ENCODE results near the gene BEND7.
"Not testable (repeated sequence)": the region's sequence is repeated elsewhere in the genome, so short reads cannot be mapped to it uniquely, and the experiment has no call there.

BEND7 gene

DNA sequence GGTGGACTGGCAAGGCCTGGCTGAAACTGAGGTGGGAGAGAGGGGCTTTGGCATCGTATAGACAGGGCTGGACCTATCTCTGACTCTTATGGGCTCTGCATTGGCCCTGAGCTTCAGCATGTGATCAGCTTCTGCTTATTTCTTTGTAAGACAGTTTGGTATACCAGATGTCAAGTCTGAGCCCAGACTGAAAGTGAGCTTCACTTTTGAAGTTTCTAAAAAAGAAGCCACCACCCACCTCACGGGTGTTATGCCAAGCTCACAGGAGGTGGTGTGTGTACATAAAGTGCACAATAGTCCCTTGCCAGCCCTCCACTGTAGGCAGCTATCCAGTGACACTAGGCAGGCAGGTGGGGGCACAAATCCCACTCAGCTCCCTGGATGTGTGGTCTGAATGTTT, 112.1 kb downstream of the BEND7 start:
- no peak overlapping the region for H3K4me3 ChIP-seq (ENCODE audit: low read depth in 1 of 5, low read length in 5 of 5)
- no peak overlapping the region for H3K27ac ChIP-seq (ENCODE audit: low read depth, low read length)
- peaks cover 0 to 3% (median 0%) of the 10 kb centered on the region in 5 donors for H3K27me3 ChIP-seq (ENCODE audit: control insufficient read depth in 5 of 5, insufficient read depth in 4 of 5, low read length in 5 of 5)
- H3K4me1 ChIP-seq (ENCODE audit: control insufficient read depth in 5 of 5, insufficient read depth in 5 of 5, low read length in 5 of 5) = no peaks in the 10 kb centered on the region
- no peak overlapping the region for H3K9ac ChIP-seq (ENCODE audit: low read length in 5 of 5)
- no peaks in the 10 kb centered on the region for H3K36me3 ChIP-seq (ENCODE audit: control insufficient read depth in 5 of 5, insufficient read depth in 5 of 5, low read length in 5 of 5)
- peaks cover 5 to 8% (median 6%) of the 10 kb centered on the region in 5 donors for H3K9me3 ChIP-seq (ENCODE audit: control insufficient read depth in 5 of 5, low read length in 5 of 5)

DNA sequence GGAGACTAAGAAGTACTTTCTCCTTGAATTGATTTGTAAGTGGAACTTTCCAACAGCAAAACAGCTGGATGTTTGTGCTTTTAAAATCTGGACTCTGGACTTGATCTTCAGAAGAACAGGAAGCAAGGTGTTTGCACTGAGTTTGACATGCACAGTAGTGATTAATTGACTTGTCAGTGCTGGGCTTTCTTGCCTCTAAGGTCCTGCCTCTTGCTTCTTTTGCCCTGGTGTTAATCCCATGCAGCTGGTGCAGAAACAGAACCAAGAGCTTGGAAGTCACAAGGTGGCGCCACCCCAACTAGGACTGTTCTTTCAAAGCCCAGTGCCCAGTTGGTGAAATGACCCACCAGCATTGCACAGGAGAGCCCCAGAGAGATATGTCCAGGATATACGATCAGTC, 114.0 kb downstream of the BEND7 start:
- H3K36me3 ChIP-seq (ENCODE audit: control insufficient read depth in 5 of 5, insufficient read depth in 5 of 5, low read length in 5 of 5) = no peaks in the 10 kb centered on the region
- H3K4me3 ChIP-seq (ENCODE audit: low read depth in 1 of 5, low read length in 5 of 5) = no peak overlapping the region
- no peak overlapping the region for H3K9ac ChIP-seq (ENCODE audit: low read length in 5 of 5)
- H3K4me1 ChIP-seq (ENCODE audit: control insufficient read depth in 5 of 5, insufficient read depth in 5 of 5, low read length in 5 of 5) = no peaks in the 10 kb centered on the region
- H3K27me3 ChIP-seq (ENCODE audit: control insufficient read depth in 5 of 5, insufficient read depth in 4 of 5, low read length in 5 of 5) = peaks cover 0 to 7% (median 2%) of the 10 kb centered on the region in 5 donors
- peaks cover 5 to 8% (median 6%) of the 10 kb centered on the region in 5 donors for H3K9me3 ChIP-seq (ENCODE audit: control insufficient read depth in 5 of 5, low read length in 5 of 5)
- no peak overlapping the region for H3K27ac ChIP-seq (ENCODE audit: low read depth, low read length)

DNA sequence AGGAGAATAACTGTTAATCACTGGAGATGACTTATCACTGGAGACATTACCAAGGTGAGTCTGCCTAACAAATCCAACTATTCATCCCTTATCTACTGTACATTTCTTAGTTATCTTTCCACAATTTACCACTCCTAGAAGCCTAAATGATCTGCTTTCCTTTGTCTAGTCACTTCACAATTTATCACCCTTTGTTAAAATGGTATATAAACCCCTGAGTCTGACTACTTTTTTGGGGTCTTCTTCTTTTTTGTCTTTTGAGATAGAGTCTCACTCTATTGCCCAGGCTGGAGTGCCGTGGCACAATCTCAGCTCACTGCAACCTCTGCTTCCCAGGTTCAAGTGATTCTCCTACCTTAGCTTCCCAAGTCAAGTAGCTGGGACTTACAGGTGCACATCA, 114.7 kb downstream of the BEND7 start:
- Histone ChIP-seq H3K9ac (ENCODE audit: low read length in 5 of 5) (no peak overlapping the region), H3K27me3 (ENCODE audit: control insufficient read depth in 5 of 5, insufficient read depth in 4 of 5, low read length in 5 of 5) (peaks cover 0 to 7% (median 2%) of the 10 kb centered on the region in 5 donors), H3K9me3 (ENCODE audit: control insufficient read depth in 5 of 5, low read length in 5 of 5) (peaks cover 5 to 8% (median 6%) of the 10 kb centered on the region in 5 donors), H3K36me3 (ENCODE audit: control insufficient read depth in 5 of 5, insufficient read depth in 5 of 5, low read length in 5 of 5) (no peaks in the 10 kb centered on the region), H3K4me3 (ENCODE audit: low read depth in 1 of 5, low read length in 5 of 5) (no peak overlapping the region), H3K27ac (ENCODE audit: low read depth, low read length) (no peak overlapping the region), H3K4me1 (ENCODE audit: control insufficient read depth in 5 of 5, insufficient read depth in 5 of 5, low read length in 5 of 5) (no peaks in the 10 kb centered on the region)

GRCh38 chr10:13412894-13413293, 115.9 kb downstream of the BEND7 start:
- Histone ChIP-seq H3K9ac (ENCODE audit: low read length in 5 of 5) (no peak overlapping the region), H3K9me3 (ENCODE audit: control insufficient read depth in 5 of 5, low read length in 5 of 5) (peaks cover 5 to 8% (median 6%) of the 10 kb centered on the region in 5 donors), H3K4me1 (ENCODE audit: control insufficient read depth in 5 of 5, insufficient read depth in 5 of 5, low read length in 5 of 5) (no peaks in the 10 kb centered on the region), H3K27ac (ENCODE audit: low read depth, low read length) (no peak overlapping the region), H3K27me3 (ENCODE audit: control insufficient read depth in 5 of 5, insufficient read depth in 4 of 5, low read length in 5 of 5) (peaks cover 0 to 7% (median 2%) of the 10 kb centered on the region in 5 donors), H3K4me3 (ENCODE audit: low read depth in 1 of 5, low read length in 5 of 5) (no peak overlapping the region), H3K36me3 (ENCODE audit: control insufficient read depth in 5 of 5, insufficient read depth in 5 of 5, low read length in 5 of 5) (no peaks in the 10 kb centered on the region)

DNA sequence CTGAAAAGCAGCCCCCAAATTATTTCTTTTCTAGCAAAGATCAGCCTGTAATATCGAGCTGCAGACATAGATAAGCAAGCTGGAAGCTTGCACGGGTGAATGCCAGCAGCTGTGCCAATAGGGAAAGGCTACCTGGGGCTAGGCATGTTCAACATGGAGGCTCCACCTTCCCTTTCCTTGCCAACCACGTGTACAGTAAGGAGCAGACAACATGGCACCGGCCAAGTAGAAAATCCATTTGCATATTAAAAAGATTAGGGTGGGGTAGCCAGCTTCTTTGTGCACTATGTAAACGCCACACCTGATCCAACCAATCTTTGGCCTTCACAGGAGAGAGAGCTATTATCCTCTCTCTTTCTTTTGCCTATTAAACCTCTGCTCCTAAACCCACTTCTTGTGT, 124.0 kb downstream of the BEND7 start:
- H3K9ac ChIP-seq (ENCODE audit: low read length in 5 of 5) = no peak overlapping the region
- H3K4me3 ChIP-seq (ENCODE audit: low read depth in 1 of 5, low read length in 5 of 5) = no peak overlapping the region
- H3K4me1 ChIP-seq (ENCODE audit: control insufficient read depth in 5 of 5, insufficient read depth in 5 of 5, low read length in 5 of 5) = no peaks in the 10 kb centered on the region
- H3K27ac ChIP-seq (ENCODE audit: low read depth, low read length) = no peak overlapping the region
- H3K36me3 ChIP-seq (ENCODE audit: control insufficient read depth in 5 of 5, insufficient read depth in 5 of 5, low read length in 5 of 5) = no peaks in the 10 kb centered on the region
- peaks cover 0 to 4% (median 0%) of the 10 kb centered on the region in 5 donors for H3K9me3 ChIP-seq (ENCODE audit: control insufficient read depth in 5 of 5, low read length in 5 of 5)
- peaks cover 0 to 4% (median 0%) of the 10 kb centered on the region in 5 donors for H3K27me3 ChIP-seq (ENCODE audit: control insufficient read depth in 5 of 5, insufficient read depth in 4 of 5, low read length in 5 of 5)

GRCh38 chr10:13404305-13404759, 124.5 kb downstream of the BEND7 start:
- Histone ChIP-seq H3K9ac (ENCODE audit: low read length in 5 of 5) (no peak overlapping the region), H3K27ac (ENCODE audit: low read depth, low read length) (no peak overlapping the region)

DNA sequence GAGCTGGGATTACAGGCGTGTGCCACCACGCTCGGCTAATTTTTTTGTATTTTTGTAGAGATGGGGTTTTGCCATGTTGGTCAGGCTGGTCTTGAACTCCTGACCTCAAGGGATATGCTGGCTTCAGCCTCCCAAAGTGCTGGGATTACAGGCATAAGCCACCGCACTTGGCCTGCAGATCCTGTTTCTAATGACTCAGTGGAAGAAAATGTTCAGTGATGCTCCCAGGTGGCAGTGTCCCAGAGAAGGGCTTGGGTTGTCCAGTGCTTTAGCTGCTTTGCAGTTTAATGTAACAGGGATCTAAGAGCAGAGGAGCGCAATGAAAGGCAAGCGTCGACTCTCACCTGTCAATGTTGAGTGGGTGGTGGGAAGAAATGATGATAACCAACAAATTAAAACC, 125.4 kb downstream of the BEND7 start:
- not testable (repeated sequence) for H3K27me3 ChIP-seq (ENCODE audit: control insufficient read depth in 5 of 5, insufficient read depth in 4 of 5, low read length in 5 of 5); H3K27ac ChIP-seq (ENCODE audit: low read depth, low read length); H3K4me3 ChIP-seq (ENCODE audit: low read depth in 1 of 5, low read length in 5 of 5); H3K4me1 ChIP-seq (ENCODE audit: control insufficient read depth in 5 of 5, insufficient read depth in 5 of 5, low read length in 5 of 5); H3K9ac ChIP-seq (ENCODE audit: low read length in 5 of 5); H3K9me3 ChIP-seq (ENCODE audit: control insufficient read depth in 5 of 5, low read length in 5 of 5); H3K36me3 ChIP-seq (ENCODE audit: control insufficient read depth in 5 of 5, insufficient read depth in 5 of 5, low read length in 5 of 5)

More at GRCh38 chr10:13404305-13404759, 124.5 kb downstream of the BEND7 start:
- H3K27me3 ChIP-seq (ENCODE audit: control insufficient read depth in 5 of 5, insufficient read depth in 4 of 5, low read length in 5 of 5) = peaks cover 0 to 4% (median 0%) of the 10 kb centered on the region in 5 donors
- no peaks in the 10 kb centered on the region for H3K36me3 ChIP-seq (ENCODE audit: control insufficient read depth in 5 of 5, insufficient read depth in 5 of 5, low read length in 5 of 5)
- H3K4me3 ChIP-seq (ENCODE audit: low read depth in 1 of 5, low read length in 5 of 5) = no peak overlapping the region
- H3K9me3 ChIP-seq (ENCODE audit: control insufficient read depth in 5 of 5, low read length in 5 of 5) = peaks cover 0 to 4% (median 0%) of the 10 kb centered on the region in 5 donors
- H3K4me1 ChIP-seq (ENCODE audit: control insufficient read depth in 5 of 5, insufficient read depth in 5 of 5, low read length in 5 of 5) = no peaks in the 10 kb centered on the region

DNA sequence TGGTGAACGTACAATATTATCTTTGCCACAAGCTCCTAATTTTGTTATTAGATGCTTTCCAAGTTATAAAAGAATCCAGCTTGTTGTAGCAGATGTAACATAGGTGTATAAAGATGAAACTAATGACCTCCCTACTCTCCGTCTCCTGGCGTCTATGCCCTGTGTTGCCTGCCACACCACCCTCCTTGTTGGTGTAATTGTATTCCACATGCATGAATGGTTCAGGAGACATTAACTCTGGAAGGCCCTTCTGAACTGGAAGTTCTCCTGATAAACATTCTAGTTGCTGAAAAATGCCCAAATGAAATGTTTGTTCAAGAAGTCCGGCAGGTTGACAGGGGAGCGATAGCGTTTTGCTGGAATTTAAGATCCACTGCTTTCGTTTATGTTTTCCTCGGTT, 126.8 kb downstream of the BEND7 start:
- no peak overlapping the region for H3K4me3 ChIP-seq (ENCODE audit: low read depth in 1 of 5, low read length in 5 of 5)
- H3K4me1 ChIP-seq (ENCODE audit: control insufficient read depth in 5 of 5, insufficient read depth in 5 of 5, low read length in 5 of 5) = no peaks in the 10 kb centered on the region
- peaks cover 0 to 4% (median 0%) of the 10 kb centered on the region in 5 donors for H3K9me3 ChIP-seq (ENCODE audit: control insufficient read depth in 5 of 5, low read length in 5 of 5)
- H3K27me3 ChIP-seq (ENCODE audit: control insufficient read depth in 5 of 5, insufficient read depth in 4 of 5, low read length in 5 of 5) = peaks cover 0 to 4% (median 0%) of the 10 kb centered on the region in 5 donors
- H3K36me3 ChIP-seq (ENCODE audit: control insufficient read depth in 5 of 5, insufficient read depth in 5 of 5, low read length in 5 of 5) = no peaks in the 10 kb centered on the region
- H3K27ac ChIP-seq (ENCODE audit: low read depth, low read length) = no peak overlapping the region
- no peak overlapping the region for H3K9ac ChIP-seq (ENCODE audit: low read length in 5 of 5)

- Histone ChIP-seq H3K27ac (ENCODE audit: low read depth, low read length) (no peak overlapping the region), H3K4me3 (ENCODE audit: low read depth in 1 of 5, low read length in 5 of 5) (no peak overlapping the region), H3K9me3 (ENCODE audit: control insufficient read depth in 5 of 5, low read length in 5 of 5) (peaks cover 0 to 4% (median 0%) of the 10 kb centered on the region in 5 donors), H3K36me3 (ENCODE audit: control insufficient read depth in 5 of 5, insufficient read depth in 5 of 5, low read length in 5 of 5) (no peaks in the 10 kb centered on the region), H3K27me3 (ENCODE audit: control insufficient read depth in 5 of 5, insufficient read depth in 4 of 5, low read length in 5 of 5) (peaks cover 0 to 4% (median 0%) of the 10 kb centered on the region in 5 donors), H3K4me1 (ENCODE audit: control insufficient read depth in 5 of 5, insufficient read depth in 5 of 5, low read length in 5 of 5) (no peaks in the 10 kb centered on the region), H3K9ac (ENCODE audit: low read length in 5 of 5) (no peak overlapping the region)
Measured at GRCh38 chr10:13401142-13401541, 127.7 kb downstream of the BEND7 start.

DNA sequence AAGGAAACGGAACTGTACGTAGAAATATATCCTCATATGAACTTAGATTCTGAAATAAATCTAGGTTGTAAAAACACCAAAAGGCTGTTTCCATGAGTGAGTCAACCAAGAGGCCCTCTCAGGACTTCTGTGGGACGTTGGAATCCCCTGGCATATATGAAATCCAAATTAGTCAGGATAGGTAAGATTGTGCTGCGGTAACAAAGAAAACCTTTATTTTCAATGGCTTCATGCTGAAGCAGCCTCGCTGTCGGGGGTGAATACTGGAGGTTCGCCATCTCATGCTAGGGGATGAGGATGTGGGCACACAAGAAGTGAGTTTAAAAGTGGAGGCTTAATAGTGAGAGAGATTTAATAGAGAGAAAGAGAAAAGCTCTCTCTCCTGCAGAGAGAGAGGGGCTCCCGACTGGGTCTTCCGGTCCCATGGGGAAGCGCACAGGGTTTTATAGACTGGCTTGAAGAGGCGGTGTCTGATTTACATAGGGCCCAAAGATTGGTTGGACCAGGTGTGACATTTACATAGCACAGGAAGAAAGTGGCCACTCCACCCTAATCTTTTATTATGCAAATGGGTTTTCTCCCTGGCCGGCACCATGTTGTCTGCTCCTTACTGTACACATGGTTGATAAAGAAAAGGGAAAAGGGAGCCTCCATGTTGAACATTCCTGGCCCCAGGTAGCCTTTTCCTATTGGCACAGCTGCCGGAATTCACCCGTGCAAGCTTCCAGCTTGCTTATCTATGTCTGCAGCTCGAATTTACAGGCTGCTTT, 128.4 kb downstream of the BEND7 start:
- H3K27me3 ChIP-seq (ENCODE audit: control insufficient read depth in 5 of 5, insufficient read depth in 4 of 5, low read length in 5 of 5) = peaks cover 0 to 4% (median 0%) of the 10 kb centered on the region in 5 donors
- H3K4me3 ChIP-seq (ENCODE audit: low read depth in 1 of 5, low read length in 5 of 5) = no peak overlapping the region

More for the DNA sequence above, 128.4 kb downstream of the BEND7 start:
- no peak overlapping the region for H3K27ac ChIP-seq (ENCODE audit: low read depth, low read length)
- H3K4me1 ChIP-seq (ENCODE audit: control insufficient read depth in 5 of 5, insufficient read depth in 5 of 5, low read length in 5 of 5) = no peaks in the 10 kb centered on the region
- H3K9me3 ChIP-seq (ENCODE audit: control insufficient read depth in 5 of 5, low read length in 5 of 5) = peaks cover 0 to 4% (median 0%) of the 10 kb centered on the region in 5 donors
- no peak overlapping the region for H3K9ac ChIP-seq (ENCODE audit: low read length in 5 of 5)
- H3K36me3 ChIP-seq (ENCODE audit: control insufficient read depth in 5 of 5, insufficient read depth in 5 of 5, low read length in 5 of 5) = no peaks in the 10 kb centered on the region
